ENCODE results near the gene ADCY4. TPM values are rescaled to one million over a fixed set of nuclear protein-coding genes. Genes with fewer than 3 reads are reported as not detected.

ADCY4 gene
- total RNA-seq, 1 donor from 2014 or later, result 8.0 TPM

DNA sequence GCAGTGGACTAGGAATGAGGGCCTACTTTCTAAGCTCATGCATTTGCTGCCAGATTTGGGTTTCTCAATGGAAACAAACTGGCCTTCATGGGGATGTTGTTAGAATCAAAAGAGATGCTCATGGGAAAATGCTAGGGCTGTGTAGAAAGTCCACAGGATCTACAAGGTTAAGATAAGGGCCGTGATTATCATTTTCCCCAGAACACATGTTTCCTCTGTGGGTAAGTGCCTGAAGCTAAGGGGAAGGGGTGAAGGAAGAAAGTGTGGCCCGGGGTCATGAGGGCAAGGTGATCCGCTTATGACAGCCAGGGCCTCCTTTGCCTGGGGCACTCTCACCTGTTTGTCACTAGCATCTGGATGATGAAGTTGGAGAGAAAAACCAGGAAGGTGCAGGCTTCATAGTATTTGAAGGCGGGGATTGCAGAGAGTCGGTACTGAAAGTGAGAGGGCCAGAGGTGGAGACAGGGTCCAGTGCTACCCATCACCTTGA, 9.8 kb downstream of the ADCY4 start:
- TF ChIP-seq, protein P1, sequence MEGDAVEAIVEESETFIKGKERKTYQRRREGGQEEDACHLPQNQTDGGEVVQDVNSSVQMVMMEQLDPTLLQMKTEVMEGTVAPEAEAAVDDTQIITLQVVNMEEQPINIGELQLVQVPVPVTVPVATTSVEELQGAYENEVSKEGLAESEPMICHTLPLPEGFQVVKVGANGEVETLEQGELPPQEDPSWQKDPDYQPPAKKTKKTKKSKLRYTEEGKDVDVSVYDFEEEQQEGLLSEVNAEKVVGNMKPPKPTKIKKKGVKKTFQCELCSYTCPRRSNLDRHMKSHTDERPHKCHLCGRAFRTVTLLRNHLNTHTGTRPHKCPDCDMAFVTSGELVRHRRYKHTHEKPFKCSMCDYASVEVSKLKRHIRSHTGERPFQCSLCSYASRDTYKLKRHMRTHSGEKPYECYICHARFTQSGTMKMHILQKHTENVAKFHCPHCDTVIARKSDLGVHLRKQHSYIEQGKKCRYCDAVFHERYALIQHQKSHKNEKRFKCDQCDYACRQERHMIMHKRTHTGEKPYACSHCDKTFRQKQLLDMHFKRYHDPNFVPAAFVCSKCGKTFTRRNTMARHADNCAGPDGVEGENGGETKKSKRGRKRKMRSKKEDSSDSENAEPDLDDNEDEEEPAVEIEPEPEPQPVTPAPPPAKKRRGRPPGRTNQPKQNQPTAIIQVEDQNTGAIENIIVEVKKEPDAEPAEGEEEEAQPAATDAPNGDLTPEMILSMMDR (conservative IDR thresholded peaks at IDR 0.05; ENCODE audit: low read depth, low read length), result no peak
- no peak for DNase-seq (ENCODE audit: low read depth)
- H3K4me3 ChIP-seq (ENCODE audit: low read depth, low read length), result no peak overlapping the region

DNA sequence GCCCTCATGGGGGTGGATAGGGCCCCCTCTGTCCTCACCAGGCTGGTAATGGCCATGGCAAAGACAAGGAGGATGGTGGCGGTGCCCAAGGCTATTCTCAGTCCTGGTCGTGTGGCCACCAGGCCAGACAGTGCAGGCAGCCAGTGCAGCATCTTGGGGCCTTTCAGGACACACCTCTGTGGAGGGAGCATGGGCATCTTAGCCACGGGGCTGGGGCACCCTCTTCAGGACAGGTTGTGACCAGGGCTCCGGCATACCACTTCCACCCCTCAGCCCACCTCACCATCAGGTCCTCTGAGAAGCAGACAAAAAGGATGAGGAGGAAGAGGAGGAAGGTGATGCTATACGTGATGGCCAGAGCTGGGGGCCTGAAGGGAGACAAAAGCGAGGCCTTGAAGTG, 10.8 kb downstream of the ADCY4 start:
- H3K4me3 ChIP-seq (ENCODE audit: low read depth, low read length), result no peak overlapping the region
- TF ChIP-seq, protein P1 (conservative IDR thresholded peaks at IDR 0.05; ENCODE audit: low read depth, low read length), result no peak
- no peak for DNase-seq (ENCODE audit: low read depth)

DNA sequence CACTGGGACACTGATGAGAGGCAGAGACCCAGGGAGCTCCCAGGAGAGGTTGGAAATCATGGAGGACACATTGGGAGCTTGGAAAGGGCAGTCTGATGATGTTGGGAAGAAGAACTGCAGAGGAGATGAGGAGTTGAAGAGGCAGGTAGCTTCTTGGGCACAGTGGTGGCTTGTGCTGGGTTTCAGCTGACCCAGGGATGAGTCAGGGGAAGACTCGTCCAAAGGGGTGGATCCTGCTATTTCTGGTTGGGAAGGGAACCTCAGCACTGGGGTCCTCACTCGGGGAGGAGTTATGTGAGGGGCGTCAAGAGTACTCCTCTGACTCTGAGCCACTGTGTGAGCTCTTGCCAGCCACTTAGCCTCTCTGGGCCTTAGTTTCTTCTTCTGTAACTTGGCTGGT, 11.5 kb downstream of the ADCY4 start:
- TF ChIP-seq, protein P1 (conservative IDR thresholded peaks at IDR 0.05; ENCODE audit: low read depth, low read length), result no peak
- DNase-seq (ENCODE audit: low read depth), result no peak
- H3K4me3 ChIP-seq (ENCODE audit: low read depth, low read length), result no peak overlapping the region

DNA sequence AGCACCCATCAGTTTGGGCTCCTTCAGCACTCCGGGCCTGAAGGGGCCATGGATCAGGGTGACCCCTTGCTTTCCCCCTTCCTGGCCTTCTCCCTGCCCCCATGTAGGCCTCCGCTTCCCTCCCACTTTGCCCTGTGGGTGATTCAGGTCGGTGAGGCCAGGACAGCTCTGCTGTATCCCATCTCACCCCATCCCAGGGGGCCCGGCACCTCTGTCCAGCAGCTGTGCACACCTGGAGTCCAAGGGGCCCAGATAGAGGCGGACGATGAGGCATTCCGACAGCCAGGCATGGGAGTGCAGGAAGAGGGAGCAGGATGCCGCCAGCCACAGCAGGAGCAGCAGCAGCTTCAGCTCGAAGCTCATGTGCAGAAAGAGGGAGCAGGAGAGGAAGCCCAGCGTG, 12.2 kb downstream of the ADCY4 start:
- DNase-seq (ENCODE audit: low read depth), result no peak
- TF ChIP-seq, protein P1 (conservative IDR thresholded peaks at IDR 0.05; ENCODE audit: low read depth, low read length), result no peak
- no peak overlapping the region for H3K4me3 ChIP-seq (ENCODE audit: low read depth, low read length)

DNA sequence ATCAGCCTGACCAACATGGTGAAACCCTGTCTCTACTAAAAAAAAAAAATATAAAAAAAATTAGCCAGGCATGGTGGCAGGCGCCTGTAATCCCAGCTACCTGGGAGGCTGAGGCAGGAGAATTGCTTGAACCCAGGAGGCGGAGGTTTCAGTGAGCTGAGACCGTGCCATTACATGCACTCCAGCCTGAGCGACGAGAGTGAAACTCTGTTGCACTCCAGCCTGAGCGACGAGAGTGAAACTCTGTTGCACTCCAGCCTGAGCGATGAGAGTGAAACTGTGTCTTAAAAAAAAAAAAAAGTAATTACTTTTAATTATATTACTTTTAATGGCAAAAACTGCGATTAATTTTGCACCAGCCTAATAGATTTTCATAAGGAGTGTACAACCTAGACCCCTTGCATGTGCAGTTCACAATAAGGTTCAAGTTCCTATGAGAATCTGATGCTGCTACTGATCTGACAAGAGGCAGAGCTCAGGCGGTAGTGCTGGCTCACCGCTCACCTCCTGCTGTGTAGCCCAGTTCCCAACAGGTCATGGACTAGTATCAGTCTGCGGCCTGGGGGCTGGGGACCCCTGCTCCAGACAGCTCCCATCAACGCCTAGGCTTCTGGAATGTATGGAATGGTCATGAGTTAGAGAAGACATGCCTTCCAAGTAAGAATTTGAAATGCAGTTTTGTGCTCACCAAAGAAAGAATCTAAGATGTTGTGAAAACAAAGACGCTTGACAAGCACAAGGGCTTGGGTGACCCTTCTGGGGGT, 13.5 kb downstream of the ADCY4 start:
- TF ChIP-seq, protein P1 (conservative IDR thresholded peaks at IDR 0.05; ENCODE audit: low read depth, low read length), result no peak
- no peak for DNase-seq (ENCODE audit: low read depth)

DNA sequence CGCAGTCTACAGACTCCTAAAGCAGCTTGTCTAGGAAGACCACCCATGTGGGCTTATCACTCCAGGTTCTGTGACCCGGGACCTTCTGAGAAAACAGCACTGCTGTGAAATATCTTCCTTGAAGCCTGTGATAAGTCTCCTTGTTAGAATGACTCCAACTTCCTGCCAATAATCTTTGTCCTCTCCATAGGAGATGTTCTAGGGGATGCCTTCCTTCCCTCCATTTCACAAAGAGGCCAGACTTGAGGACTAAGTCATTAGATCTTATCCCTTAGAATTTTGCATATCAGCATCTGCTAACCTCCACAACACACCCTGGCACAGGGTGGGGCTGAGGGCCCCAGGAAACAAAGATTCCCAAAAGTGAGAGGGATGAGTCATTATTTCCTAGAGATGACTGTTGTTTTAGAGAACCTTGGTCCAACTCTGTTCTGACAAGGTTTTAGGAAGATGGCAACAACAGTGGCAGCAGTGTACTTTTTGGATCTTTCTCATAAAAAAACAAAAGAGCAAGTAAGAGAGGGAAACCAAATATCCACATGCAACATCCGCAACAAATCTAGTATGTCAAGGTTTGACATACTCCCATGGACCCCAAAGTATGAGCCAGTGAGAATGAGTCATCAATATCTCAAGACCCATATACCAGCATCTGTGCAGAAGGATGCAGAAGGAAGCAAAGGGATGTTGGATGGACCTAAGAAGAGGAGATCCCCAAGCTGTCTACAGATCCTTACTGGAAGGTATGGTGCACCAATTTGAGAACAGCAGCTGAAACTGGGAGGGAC, 17.5 kb downstream of the ADCY4 start:
- no peak overlapping the region for H3K4me3 ChIP-seq (ENCODE audit: low read depth, low read length)
- TF ChIP-seq, protein P1 (conservative IDR thresholded peaks at IDR 0.05; ENCODE audit: low read depth, low read length), result no peak
- no peak for DNase-seq (ENCODE audit: low read depth)

More for the DNA sequence above, 13.5 kb downstream of the ADCY4 start:
- no peak overlapping the region for H3K4me3 ChIP-seq (ENCODE audit: low read depth, low read length)

All from epithelial cell of proximal tubule (primary cell).